Myocyte (in vitro differentiated cells): ENCODE results near the gene FNDC8. TPM values are rescaled to one million over a fixed set of nuclear protein-coding genes. Genes with fewer than 3 reads are reported as not detected.
A peak's percentile ranks its signal among the peaks of the same experiment; 100 is the strongest.
"Not testable (repeated sequence)": the region's sequence is repeated elsewhere in the genome, so short reads cannot be mapped to it uniquely, and the experiment has no call there.

ENCODE experiments used
- DNase-seq: peaks from one replicate; pipeline ENCODE4 v3.0.0-alpha.2; 2012; ENCODE audit warnings: low read depth
- total RNA-seq: library from RNA; depleted of rRNA; stranded (reverse); fragments of >200 nt; gene quantifications from 2 replicates; pipeline ENCODE4 v1.2.3, GENCODE V29; 2014

The FNDC8 gene
- total RNA-seq, 1 donor from 2014 or later = not detected

DNA sequence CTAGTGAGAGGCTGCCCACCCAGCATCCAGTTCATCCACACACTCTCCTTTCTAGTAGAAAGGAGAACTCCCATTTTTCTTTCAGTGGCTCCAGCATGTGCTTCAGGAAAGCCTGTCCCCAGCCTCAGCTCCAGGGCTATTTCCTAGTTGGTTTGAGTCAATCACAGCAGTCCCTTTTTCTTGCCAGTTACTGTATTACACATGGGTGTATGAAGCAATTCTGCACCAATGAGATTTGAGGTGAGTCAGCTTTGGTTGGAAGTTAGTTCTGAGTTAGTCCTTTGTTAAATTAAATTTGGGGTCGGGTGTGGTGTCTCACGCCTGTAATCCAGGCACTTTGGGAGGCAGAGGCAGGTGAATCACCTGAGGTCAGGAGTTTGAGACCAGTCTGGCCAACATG lies 26.5 kb upstream of the FNDC8 start:
- peak; percentile 33 for DNase-seq

GRCh38 chr17:35095741-35096140 lies 25.7 kb upstream of the FNDC8 start:
- DNase-seq = no peak

DNA sequence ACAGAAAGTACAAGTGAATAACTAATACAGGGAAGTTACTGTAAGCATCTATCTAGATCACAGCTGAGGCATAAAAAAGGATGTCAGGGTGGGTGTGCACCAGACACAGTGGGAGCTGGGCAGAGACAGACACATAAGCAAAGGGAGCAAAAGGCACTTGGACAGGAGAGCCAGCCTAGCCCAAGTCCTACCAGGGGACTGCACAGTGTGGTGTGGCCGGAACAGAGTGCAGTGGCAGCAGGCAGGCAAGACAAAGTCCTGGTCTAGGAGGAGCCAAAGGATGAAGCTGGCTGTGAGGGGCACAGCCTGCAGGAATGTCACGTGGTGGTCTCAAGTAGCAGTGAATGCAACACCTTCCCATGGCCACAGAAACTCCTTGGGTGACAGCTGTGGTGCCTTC lies 23.6 kb upstream of the FNDC8 start:
- DNase-seq = peak; percentile 35

DNA sequence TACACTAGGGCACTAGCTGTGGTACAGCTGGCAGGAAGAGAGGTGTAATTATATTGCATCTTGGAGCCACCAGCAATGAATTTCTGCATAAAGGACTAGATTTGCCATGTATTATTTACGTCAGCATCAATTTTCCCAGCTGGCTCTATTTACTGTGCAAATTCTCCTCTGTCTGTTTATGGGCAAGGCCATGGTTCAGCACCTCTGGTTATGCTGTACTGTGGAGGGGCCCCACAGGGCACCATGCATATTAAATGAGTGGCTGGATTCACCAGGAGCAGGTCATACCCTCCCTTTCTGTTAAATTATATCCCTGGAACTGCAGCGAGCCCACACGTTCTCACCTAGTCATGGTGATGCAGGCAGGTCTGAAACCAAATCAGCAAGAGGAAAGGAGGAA lies 21.5 kb upstream of the FNDC8 start:
- no peak for DNase-seq

GRCh38 chr17:35101036-35101435 lies 20.4 kb upstream of the FNDC8 start:
- no peak for DNase-seq

GRCh38 chr17:35101725-35102124 lies 19.7 kb upstream of the FNDC8 start:
- no peak for DNase-seq

DNA sequence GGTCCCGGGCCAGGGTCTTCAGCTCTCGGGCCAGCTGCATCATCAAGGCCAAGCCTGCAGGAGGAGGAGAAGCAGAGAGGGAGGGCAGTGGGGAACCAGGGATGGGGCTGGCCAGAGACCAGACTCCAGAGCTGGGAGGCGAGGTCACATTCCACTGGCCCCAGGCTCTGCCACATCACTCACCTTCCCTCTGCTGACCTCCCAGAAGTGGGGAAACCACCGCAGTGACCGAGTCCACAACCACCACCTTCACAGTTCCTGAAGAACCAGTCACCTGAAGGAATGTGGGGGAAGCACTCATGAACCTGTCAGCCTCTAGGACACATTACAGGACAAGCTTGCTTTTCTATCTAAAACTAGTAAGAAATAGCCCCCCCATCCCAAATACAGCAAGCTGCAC lies 18.1 kb upstream of the FNDC8 start:
- DNase-seq = no peak

DNA sequence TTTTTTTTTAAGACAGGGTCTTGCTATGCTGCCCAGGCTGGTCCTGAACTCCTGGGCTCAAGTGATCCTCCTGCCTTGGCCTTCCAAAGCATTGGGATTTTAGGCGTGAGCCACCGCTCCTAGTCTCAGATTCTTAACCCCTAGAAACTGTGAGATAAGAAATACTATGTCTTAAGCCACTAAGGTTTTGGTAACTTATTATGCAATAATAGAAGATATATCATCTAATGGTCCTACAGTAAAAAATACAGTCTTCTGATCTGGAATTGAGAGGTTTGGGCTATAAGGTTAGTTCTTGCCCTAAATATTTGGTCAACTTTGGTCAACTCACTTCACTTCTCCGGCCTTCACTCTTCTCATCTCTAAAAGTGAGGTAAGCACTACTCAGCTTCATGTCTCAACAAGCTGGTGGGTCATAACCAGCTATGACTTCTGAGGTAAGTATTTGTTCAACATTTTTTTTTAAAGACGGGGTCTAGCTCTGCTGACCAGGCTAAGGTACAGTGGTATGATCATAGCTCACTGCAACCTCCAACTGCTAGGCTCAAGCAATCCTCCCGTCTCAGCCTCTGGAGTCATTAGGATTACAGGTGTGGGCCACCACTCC lies 16.5 kb upstream of the FNDC8 start:
- no peak for DNase-seq

GRCh38 chr17:35110791-35111190 lies 10.6 kb upstream of the FNDC8 start:
- DNase-seq = not testable (repeated sequence)

DNA sequence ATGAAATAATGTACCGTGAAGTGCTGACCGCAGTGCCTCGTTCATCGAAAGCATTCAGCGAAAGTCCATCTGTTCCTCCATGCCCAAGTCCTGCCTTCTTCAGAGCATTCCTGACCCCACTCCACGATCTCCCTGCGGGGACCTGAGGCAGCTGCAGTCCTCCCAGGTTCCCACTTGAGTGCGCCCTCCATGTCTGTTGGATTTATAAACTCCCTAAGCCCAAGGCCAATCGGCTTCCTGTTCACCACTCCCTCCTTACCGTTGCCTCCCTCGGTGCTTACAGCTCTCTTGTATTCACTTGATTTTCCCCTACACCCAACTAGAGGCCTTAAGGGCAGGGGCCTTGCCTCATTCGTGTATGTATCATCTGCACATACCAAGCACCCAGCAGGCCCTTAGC lies 4.6 kb upstream of the FNDC8 start:
- DNase-seq = no peak

- peak; percentile 57 for DNase-seq
Measured at GRCh38 chr17:35117984-35118383, 3.4 kb upstream of the FNDC8 start.

DNA sequence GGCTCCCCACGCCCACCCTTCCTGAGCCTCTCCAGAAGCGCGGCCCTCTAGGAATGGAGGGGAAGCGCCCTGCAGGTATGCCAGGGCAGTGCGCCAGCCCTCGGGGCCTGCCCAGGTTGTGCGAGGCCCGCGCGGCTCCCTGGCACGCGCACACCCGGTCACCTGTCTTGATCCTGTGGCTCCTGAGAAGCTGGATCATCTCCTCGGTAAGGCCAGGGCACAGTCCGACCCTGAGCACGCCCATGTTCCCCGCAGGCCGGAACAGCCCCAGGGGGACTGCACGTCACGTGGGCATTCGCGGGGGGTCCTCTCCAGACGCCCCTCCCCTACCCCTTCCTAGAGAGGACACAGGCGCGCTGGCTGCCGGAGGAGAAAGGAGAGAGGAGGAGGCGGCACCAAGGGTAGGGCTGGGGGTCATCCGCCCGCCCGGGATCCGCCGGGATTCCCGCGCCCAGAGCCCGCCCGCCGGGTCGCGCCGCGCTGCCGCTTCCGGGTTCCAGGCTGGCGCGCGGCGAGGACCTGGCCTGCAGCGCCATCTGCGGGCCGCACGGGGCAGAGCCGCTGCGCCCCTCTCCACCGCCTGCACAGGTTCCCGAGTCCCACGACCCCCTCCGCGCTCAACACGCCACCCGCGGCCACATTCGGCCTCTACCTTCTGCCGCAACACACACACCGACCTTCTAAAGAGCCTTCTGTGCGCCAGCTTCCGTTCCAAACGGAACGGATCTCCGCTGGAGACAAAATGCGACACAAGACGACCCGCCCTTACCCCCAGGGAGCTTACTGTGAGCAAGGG lies 1.8 kb upstream of the FNDC8 start, which contains the start of gene RAD51D:
TSS of gene RAD51D (minus strand) at position 491 of the 796 bp plus-strand sequence. CDS start at position 244, 247 bp downstream.
- peak; percentile 72 for DNase-seq

DNA sequence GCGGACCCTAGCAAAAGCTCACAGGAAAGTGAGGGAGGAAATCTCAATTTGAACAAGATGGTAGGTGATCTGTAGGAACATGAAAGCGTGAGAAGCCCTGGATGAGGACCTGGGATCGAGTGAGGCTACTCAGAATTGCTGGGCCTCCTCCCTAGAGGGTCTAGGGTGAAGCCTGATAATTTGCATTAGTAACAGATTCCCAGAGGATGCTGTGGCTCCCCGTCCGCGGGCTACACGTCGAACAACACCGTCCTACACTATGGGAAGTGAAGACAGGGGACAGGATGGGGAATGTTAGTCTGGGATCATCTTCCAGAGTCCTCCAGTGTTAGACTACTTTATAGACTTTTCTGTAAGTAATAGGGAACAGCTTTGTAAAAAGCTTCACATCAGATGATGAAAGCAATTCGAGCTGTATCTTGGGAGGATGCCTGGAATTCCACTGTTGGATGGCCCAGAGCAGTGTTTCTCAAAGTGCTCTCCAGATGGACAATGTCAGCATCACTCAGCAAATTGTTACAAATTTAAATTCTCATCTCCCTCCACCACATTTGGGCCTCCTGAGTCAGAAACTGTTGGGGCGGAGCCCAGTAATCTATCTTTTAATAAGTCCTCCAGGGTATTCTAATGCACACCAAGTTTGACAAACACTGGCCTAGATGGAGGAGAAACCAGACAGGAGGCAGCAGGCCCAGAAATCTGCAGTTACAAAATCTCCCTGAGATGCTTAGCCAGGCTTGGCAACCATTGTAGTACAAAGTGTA lies 6.5 kb downstream of the FNDC8 start:
- DNase-seq = no peak

DNA sequence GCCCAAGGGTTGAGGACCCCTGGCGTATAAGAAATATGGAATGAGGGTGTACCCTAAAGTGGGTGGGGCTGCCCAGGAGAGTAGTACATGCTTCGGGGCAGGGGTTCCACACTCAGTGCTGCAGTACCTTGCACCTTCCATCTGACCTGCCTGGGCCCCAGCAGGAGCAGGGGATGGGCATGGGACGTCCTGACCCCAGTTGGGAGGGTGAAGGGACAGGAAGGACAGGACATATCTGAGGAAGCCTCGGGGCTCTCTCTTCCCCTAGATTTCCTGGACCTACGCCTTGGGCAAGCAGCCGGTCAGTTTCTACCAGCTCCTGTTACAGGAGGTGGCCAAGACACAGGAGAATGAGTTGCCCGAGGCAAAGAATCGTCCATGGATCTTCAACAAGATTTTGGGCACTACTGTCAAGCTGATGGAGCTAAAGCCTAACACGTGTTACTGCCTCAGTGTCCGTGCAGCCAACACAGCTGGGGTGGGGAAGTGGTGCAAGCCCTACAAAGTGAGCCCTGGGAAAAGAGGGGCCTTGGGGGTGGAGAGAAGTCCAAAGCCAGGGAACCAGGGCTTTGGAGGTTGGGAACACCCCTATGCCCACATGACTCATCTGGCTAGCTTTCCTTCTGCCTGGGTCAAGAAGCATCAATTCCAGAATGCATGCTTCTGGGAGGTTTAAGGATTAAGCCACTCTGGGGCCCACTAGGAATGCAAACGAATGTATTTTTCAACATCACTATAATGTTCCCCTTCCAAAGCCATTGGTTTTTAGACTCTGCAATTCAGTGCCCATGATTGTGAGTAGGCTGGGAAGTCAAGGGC lies 7.9 kb downstream of the FNDC8 start:
- DNase-seq = no peak

GRCh38 chr17:35129973-35130351 lies 8.5 kb downstream of the FNDC8 start:
- DNase-seq = peak; percentile 66

DNA sequence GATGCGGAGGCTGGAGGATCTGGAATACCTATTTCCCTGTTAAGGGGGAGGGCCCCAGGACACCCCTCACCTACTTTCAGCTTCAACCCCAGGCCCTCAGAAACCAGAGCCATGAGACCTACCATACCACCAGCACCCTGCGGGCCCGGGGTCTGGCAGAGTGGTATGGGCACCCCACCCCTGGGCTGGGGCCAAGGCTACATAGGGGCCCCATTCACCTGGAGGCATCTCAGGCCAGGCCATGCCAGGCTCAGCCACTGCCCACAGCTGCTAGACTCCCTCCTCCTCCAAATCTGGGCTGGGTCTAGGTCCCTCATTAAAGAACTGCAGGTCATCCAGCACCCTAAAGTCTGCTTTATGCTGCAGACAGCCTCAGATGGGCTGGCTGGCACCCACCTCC lies 9.0 kb downstream of the FNDC8 start:
- DNase-seq = no peak

GRCh38 chr17:35132099-35132498 lies 10.7 kb downstream of the FNDC8 start:
- DNase-seq = peak; percentile 66

DNA sequence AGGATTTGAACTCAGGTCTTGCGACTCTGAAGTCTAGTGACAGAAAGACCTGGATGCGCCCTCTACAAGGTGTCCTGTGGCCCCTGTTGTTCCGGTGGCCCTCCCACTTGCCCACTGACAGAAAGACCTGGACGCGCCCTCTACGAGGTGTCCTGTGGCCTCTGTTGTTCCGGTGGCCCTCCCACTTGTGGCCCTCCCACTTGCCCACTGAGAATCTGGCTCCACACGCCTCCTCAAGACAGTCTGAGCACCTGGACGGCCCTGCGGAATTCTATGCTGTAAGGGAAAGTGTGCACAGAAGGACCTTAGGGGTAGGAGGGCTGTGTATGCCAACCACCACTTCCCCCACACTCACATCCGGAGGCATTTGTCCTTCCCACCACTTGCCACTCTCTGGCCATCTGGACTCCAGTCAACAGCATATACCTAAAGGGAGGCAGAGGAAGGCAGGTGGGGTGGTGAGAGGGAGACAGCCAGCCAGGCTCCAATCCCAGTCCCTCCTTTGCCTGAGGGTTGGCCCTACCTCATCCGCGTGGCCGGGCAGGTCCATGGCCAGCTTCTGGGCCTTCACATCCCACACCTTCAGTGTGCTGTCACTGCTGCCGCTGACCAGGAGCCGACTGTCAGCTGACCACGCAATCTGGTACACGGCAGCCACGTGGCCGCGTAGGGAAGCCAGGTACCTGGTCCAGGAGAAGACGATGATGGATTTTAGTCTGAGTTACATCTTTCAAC lies 11.6 kb downstream of the FNDC8 start:
- DNase-seq = no peak

- no peak for DNase-seq
Measured at GRCh38 chr17:35135322-35135721, 13.9 kb downstream of the FNDC8 start.

DNA sequence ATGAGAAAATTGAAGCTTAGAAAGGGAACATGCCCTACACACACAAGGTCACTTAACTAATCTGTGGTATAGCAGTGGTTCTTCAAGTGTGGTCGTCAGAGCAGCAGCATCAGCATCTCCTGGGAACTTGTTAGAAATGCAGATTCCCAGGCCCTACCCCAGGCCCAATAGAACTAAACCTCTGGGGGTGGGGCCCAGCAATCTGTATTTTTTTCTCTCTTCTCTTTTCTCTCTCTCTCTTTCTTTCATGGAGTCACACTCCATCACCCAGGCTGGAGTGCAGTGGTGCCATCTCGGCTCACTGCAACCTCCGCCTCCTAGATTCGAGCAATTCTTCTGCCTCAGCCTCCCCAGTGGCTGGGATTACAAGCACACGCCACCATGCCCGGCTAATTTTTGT lies 16.8 kb downstream of the FNDC8 start:
- no peak for DNase-seq
